ENCODE measurements around the gene SLC14A1. TPM values are rescaled to one million over a fixed set of nuclear protein-coding genes. Genes with fewer than 3 reads are reported as not detected.

Gene SLC14A1
- polyA plus RNA-seq, 1 donor, result 0.74 TPM

Other genes with a start within 250 kb of the SLC14A1 start
- 0.05 TPM for gene SLC14A2, start 108.7 kb upstream of the SLC14A1 start, polyA plus RNA-seq (ENCODE audit: insufficient read length)
- gene SIGLEC15, start 101.5 kb downstream of the SLC14A1 start, polyA plus RNA-seq (ENCODE audit: insufficient read length), result 0.19 TPM
- 12.6 TPM for gene EPG5, start 243.1 kb downstream of the SLC14A1 start, polyA plus RNA-seq (ENCODE audit: insufficient read length)